Fibroblast of pulmonary artery (primary cell): ENCODE results near the gene GTF2IRD1.

ENCODE experiments used
- DNase-seq: peaks from one replicate; pipeline ENCODE4 v3.0.0-alpha.2; 2010; ENCODE audit warnings: low read depth
- H3K4me3 ChIP-seq: replicated peaks from 2 replicates; pipeline ENCODE4 v1.5.1; 2011; ENCODE audit warnings: low read depth, mild to moderate bottlenecking, control low read depth, low read length, moderate library complexity
- TF ChIP-seq, protein P1 (sequence below): IDR thresholded peaks from 2 replicates; pipeline ENCODE4 v1.5.1; 2011; ENCODE audit warnings: mild to moderate bottlenecking, control low read depth, low read length, inconsistent platforms; ENCODE audit errors: missing control alignments

GTF2IRD1 gene

DNA sequence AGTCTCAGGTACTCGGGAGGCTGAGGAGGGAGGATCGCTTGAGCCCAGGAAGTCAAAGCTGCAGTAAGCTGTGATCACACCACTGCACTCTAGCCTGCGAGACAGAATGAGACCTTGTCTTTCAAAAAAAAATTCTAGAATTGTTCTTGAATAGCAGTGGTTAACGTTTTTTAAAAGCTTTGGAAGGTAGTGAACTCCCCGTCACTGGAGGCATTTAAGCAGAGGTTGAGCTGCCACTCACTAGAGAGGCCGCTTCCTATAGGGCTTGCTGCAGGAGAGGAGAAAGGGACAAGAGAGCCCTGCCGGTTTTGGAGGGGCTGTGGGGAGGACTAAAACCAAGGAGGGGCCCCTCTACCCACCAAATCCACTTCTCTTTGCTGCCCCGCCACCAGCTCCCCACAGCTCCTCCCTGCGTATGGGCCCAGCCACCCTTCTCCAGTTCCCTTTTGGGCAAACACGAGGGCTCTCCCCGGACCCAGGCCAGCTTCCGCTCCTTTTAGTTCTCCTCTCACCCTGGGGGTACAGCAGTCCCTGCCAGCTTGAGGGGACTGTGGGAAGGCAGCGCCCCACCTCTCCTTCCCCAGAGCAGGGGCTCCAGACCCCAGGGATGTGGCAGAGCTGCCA is 116.9 kb downstream of the GTF2IRD1 start:
- H3K4me3 ChIP-seq = no peak overlapping the region
- TF ChIP-seq, protein P1, sequence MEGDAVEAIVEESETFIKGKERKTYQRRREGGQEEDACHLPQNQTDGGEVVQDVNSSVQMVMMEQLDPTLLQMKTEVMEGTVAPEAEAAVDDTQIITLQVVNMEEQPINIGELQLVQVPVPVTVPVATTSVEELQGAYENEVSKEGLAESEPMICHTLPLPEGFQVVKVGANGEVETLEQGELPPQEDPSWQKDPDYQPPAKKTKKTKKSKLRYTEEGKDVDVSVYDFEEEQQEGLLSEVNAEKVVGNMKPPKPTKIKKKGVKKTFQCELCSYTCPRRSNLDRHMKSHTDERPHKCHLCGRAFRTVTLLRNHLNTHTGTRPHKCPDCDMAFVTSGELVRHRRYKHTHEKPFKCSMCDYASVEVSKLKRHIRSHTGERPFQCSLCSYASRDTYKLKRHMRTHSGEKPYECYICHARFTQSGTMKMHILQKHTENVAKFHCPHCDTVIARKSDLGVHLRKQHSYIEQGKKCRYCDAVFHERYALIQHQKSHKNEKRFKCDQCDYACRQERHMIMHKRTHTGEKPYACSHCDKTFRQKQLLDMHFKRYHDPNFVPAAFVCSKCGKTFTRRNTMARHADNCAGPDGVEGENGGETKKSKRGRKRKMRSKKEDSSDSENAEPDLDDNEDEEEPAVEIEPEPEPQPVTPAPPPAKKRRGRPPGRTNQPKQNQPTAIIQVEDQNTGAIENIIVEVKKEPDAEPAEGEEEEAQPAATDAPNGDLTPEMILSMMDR = no peak
- DNase-seq = no peak

DNA sequence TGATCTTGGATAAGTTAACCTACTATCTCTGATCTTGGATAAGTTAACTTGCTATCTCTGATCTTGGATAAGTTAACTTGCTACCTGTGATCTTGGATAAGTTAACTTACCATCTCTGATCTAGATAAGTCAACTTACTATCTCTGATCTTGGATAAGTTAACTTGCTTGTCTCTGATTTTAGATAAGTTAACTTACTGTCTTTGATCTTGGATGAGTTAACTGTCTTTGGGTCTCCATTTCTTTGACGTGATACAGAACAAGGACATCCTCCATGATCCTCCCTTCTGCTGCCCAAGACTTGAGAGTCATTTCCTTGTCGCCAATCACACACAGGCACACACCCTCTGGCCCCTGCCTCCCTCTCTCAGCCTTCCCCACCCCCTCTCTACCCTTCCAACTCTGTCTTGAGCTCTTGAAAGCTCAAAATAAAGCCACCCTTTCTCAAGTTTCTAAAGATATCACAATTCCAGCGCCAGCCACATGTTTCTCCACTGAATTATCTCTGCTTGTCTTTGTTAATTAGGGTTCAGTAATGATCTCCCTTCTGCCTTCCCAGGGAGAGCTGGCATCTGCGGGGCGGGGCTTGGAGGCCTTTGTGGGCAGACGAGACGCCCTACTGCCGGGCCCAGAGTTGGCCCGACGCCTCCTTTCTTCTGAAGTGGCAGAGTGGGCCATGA is 118.7 kb downstream of the GTF2IRD1 start:
- DNase-seq = no peak
- H3K4me3 ChIP-seq = no peak overlapping the region
- TF ChIP-seq, protein P1 = no peak

DNA sequence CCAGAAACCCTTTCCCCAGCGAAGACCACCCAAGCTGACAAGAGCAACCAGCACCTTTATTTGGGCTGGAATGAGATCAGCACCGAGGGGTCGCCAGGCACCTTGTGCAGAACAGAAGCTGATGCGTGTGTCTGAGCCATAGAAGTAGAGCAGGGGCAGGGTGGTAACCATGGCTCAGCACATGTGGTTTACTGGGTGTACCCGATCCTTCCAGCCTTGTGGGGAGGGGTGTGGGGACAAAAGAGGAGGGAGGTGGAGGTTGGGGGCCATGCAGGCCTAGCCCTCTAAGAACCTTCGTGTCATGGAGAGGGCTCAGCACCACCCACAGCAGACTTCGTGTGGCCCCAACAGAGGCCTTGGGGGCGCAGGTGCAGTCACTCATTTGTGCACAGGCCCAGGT is 119.8 kb downstream of the GTF2IRD1 start:
- TF ChIP-seq, protein P1 = no peak
- DNase-seq = no peak
- no peak overlapping the region for H3K4me3 ChIP-seq

DNA sequence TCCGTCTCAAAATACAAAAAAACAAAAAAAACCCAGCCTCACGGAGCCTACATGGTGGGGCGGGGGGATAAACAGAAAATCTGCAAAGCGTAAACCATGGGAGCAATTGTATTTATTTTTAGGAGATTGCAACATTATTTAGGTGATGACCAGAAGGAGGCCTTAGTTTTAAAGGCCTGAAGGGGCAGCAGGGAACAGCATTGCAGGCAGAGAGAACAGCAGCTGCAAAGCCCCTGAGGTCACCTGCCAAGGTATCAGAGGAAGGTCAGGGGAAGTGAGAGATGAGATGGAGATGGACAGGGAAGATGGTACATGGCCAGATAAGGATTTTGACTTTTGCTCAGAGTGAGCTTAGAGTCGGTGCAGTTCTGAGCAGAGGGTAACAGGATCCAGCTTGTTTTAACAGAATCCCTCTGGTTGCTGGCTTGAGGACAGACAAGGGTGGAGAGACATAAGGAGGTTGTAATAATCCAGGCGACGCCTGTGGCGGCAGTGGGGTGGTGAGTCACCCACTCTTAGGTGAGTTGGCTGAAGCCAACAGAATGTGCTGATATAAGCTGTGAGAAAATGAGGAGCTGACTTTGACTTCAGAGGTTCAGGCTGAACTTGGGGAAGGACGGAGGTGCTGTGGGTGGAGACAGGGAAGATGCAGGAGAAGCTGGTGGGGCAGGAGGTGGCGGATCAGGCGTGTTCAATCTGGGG is 121.5 kb downstream of the GTF2IRD1 start:
- H3K4me3 ChIP-seq = no peak overlapping the region
- peak; percentile 16 for DNase-seq
- TF ChIP-seq, protein P1 = no peak

DNA sequence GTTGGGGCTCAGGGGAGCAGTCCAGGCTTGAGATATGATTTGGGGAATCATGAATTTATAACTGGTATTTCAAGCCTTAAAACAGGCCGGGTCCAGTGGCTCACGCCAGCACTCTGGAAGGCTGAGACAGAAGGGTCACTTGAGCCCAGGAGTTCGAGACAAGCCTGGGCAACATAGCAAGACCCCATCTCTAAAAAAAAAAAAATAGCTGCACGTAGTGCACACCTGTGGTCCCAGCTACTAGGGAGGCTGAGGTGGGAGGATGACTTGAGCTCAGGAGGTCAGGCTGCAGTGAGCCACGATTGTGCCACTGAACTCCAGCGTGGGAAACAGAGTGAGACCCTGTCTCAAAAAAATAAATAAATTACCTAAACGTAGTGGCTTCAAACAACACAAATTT is 122.1 kb downstream of the GTF2IRD1 start:
- DNase-seq = no peak
- H3K4me3 ChIP-seq = no peak overlapping the region
- TF ChIP-seq, protein P1 = no peak

DNA sequence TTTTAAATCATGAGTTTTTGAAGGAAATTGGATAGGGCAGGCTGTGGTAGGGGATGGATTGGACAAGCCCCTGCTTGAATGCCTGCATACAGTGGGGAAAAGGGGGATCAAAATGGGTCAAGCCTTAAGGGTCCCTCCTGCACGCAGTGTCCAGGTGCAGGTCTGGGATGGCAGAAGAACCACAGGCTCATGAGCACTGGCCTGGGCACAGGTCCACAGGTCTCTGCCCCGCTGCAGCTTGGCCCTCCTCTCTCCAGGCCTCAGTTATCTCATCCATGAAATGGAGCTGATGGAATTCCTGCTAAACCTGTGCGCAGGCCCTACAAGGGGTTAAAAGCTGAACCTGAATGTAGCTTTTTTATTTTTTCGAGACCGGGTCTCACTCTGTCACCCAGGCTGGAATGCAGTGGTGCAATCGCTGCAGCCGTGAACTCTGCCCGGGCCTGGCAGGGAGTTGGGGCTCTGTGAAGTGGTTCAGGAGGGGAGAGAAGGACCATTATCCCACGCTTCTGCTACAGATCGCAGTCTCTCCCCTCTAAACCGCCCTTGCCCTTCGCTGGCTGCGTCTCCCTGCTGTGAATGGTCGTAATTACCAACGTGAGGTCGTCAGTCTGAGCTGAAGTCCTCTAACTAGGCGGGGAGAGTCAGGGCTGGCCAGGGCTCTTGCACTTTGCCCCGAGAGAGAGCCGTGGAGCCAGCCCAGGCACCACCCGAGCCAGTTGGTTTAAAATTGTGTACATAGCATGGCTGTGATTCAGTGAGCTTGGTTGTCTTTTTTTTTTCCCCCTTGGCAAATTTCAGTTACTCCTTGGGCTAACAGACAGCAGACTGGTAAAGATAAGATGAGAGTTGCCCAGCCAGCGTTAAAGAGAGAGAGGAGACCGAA is 126.3 kb downstream of the GTF2IRD1 start:
- TF ChIP-seq, protein P1 = no peak
- peak; percentile 43 for DNase-seq
- no peak overlapping the region for H3K4me3 ChIP-seq
